Neural cell (in vitro differentiated cells): ENCODE data around the gene CNKSR1. TPM values are rescaled to one million over a fixed set of nuclear protein-coding genes. Genes with fewer than 3 reads are reported as not detected.

ENCODE experiments used
- H2AFZ ChIP-seq: fragments of 200-600, 300-800 bp; sonication (generic), shearing (Covaris generic); 2 replicates; pipeline ENCODE4 v1.6.0; 2014; ENCODE audit warnings: low read depth, mild to moderate bottlenecking, antibody characterized with exemption, low read length, moderate library complexity
- H3F3A ChIP-seq: fragments of 200-600 bp; shearing (Covaris generic); 2 replicates; pipeline ENCODE4 v1.6.1; 2016; ENCODE audit warnings: mild to moderate bottlenecking, moderate library complexity, mixed read lengths, antibody characterized with exemption, low read length; ENCODE audit not compliant: insufficient read depth, poor library complexity, severe bottlenecking
- H3K27ac ChIP-seq: fragments of 200-600, 300-800 bp; sonication (generic), shearing (Covaris generic); 2 replicates; pipeline ENCODE4 v1.5.1; 2014; ENCODE audit warnings: mild to moderate bottlenecking, low read length, moderate library complexity
- H3K27me3 ChIP-seq: fragments of 300-800, 200-600 bp; sonication (generic), shearing (Covaris generic); 2 replicates; pipeline ENCODE4 v1.6.0; 2014; ENCODE audit warnings: mild to moderate bottlenecking, low read depth, low read length, moderate library complexity; ENCODE audit not compliant: insufficient read depth
- H3K36me3 ChIP-seq: fragments of 300-800, 200-600 bp; sonication (generic), shearing (Covaris generic); 2 replicates; pipeline ENCODE4 v1.5.1; 2014; ENCODE audit warnings: mild to moderate bottlenecking, antibody characterized with exemption, low read length, moderate library complexity; ENCODE audit not compliant: insufficient read depth
- H3K4me2 ChIP-seq: fragments of 300-800, 200-600 bp; sonication (generic), shearing (Covaris generic); 2 replicates; pipeline ENCODE4 v1.6.0; 2014; ENCODE audit warnings: mild to moderate bottlenecking, low read length
- H3K4me3 ChIP-seq: fragments of 300-800, 200-600 bp; sonication (generic), shearing (Covaris generic); 2 replicates; pipeline ENCODE4 v1.5.1; 2014; ENCODE audit warnings: mild to moderate bottlenecking, low read length, moderate library complexity
- H3K79me2 ChIP-seq: fragments of 200-600 bp; shearing (Covaris generic); replicated peaks from 2 replicates; pipeline ENCODE4 v1.6.0; 2014; ENCODE audit warnings: mild to moderate bottlenecking, low read length, moderate library complexity; ENCODE audit not compliant: insufficient read depth
- H3K9ac ChIP-seq: fragments of 300-800, 200-600 bp; sonication (generic), shearing (Covaris generic); 2 replicates; pipeline ENCODE4 v1.6.1; 2016; ENCODE audit warnings: mild to moderate bottlenecking, low read length, mixed read lengths
- H3K9me2 ChIP-seq: fragments of 200-600 bp; shearing (Covaris generic); 2 replicates; pipeline ENCODE4 v1.6.1; 2016; ENCODE audit warnings: mild to moderate bottlenecking, low read length, mixed read lengths; ENCODE audit not compliant: insufficient read depth
- H3K9me3 ChIP-seq: fragments of 200-600, 300-800 bp; sonication (generic), shearing (Covaris generic); 2 replicates; pipeline ENCODE4 v1.6.1; 2016; ENCODE audit warnings: mild to moderate bottlenecking, mixed run types, low read length, moderate library complexity, mixed read lengths
- H4K20me1 ChIP-seq: fragments of 200-600 bp; shearing (Covaris generic); 2 replicates; pipeline ENCODE4 v1.6.1; 2016; ENCODE audit warnings: mild to moderate bottlenecking, mixed run types; ENCODE audit not compliant: insufficient read depth
- EP300 ChIP-seq: fragments of 450-650 bp; conservative IDR thresholded peaks from 2 replicates; pipeline ENCODE4 v1.6.1; 2014; ENCODE audit warnings: antibody characterized with exemption, mild to moderate bottlenecking, moderate library complexity; ENCODE audit not compliant: poor library complexity, severe bottlenecking
- EZH2 ChIP-seq: fragments of 200-600, 300-800 bp; shearing (Covaris generic), sonication (generic); IDR thresholded peaks from 2 replicates; pipeline ENCODE4 v1.6.1; 2014; ENCODE audit warnings: antibody characterized with exemption, low read length, borderline replicate concordance, mild to moderate bottlenecking; ENCODE audit not compliant: insufficient read depth, poor library complexity, severe bottlenecking
- MXI1 ChIP-seq: fragments of 450-650 bp; conservative IDR thresholded peaks from 2 replicates; pipeline ENCODE4 v1.6.1; 2014; ENCODE audit warnings: antibody characterized with exemption, mild to moderate bottlenecking; ENCODE audit not compliant: poor library complexity, severe bottlenecking
- POLR2AphosphoS5 ChIP-seq: IDR thresholded peaks from 2 replicates; pipeline ENCODE4 v1.6.1; 2012
- RAD21 ChIP-seq: fragments of 450-650 bp; conservative IDR thresholded peaks from 2 replicates; pipeline ENCODE4 v1.6.1; 2014; ENCODE audit warnings: antibody characterized with exemption, mild to moderate bottlenecking, moderate library complexity
- TAF1 ChIP-seq: IDR thresholded peaks from 2 replicates; pipeline ENCODE4 v1.6.1; 2012; ENCODE audit warnings: low read depth
- polyA minus RNA-seq: library from RNA; depleted of rRNA, polyadenylated mRNA; stranded (reverse); fragments of >200 nt; gene quantifications from 2 replicates; pipeline ENCODE4 v1.2.3, GENCODE V29; 2014
- polyA plus RNA-seq: library from polyadenylated mRNA; depleted of rRNA; stranded (reverse); fragments of >200 nt; gene quantifications from 2 replicates; pipeline ENCODE4 v1.2.3, GENCODE V29; 2014
- TF ChIP-seq, protein P1 (sequence below): IDR thresholded peaks from 2 replicates; pipeline ENCODE4 v1.6.1; 2012; ENCODE audit warnings: borderline replicate concordance

Gene CNKSR1
- polyA plus RNA-seq = 2.2 and 7.8 TPM in 2 replicates
- 2.9 and 3.2 TPM in 2 replicates for polyA minus RNA-seq

DNA sequence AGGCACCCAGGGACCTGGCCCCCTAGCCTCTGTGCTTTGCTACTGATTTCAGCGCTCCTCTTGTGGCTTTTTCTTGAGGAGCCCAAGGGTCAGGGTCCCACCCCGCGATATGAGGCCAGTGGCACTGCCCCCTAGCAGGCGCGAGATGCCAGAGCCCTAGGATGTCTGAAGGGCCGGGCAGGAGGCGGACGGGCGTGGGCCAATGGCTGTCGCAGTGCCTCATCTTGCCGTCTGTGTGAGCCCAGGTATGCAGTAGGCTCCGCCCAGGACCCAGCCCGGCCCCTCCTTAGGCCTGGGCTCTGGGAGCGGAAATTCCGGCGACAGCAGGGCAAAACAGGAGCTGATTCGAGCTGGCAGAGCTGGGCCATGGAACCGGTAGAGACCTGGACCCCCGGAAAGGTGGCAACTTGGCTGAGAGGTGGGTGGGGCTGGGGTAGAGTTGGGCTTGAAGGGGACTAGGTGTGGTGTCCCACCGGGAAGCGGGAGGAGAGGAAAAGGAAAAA is at the start of gene CNKSR1:
CNKSR1 (plus strand) TSS at position 310 of the 503 bp plus-strand sequence; CDS start at position 367, 57 bp downstream.
- Histone ChIP-seq H3K36me3 (no peaks in the 10 kb centered on the region), H4K20me1 (no peaks in the 10 kb centered on the region), H3K27me3 (no peaks in the 10 kb centered on the region), H3F3A (no peaks in the 10 kb centered on the region), H3K27ac (no peak within 1 kb of the TSS), H3K9me2 (no peaks in the 10 kb centered on the region), H3K4me2 (no peak within 1 kb of the TSS), H3K4me3 (no peak within 1 kb of the TSS), H3K9me3 (no peaks in the 10 kb centered on the region), H3K79me2 (no peaks in the 10 kb centered on the region), H3K9ac (no peak within 1 kb of the TSS), H2AFZ (no peak within 1 kb of the TSS)
- TF ChIP-seq MXI1 = no peak
- TF ChIP-seq EP300 = no peak
- no peak for TF ChIP-seq EZH2
- TF ChIP-seq, protein P1, sequence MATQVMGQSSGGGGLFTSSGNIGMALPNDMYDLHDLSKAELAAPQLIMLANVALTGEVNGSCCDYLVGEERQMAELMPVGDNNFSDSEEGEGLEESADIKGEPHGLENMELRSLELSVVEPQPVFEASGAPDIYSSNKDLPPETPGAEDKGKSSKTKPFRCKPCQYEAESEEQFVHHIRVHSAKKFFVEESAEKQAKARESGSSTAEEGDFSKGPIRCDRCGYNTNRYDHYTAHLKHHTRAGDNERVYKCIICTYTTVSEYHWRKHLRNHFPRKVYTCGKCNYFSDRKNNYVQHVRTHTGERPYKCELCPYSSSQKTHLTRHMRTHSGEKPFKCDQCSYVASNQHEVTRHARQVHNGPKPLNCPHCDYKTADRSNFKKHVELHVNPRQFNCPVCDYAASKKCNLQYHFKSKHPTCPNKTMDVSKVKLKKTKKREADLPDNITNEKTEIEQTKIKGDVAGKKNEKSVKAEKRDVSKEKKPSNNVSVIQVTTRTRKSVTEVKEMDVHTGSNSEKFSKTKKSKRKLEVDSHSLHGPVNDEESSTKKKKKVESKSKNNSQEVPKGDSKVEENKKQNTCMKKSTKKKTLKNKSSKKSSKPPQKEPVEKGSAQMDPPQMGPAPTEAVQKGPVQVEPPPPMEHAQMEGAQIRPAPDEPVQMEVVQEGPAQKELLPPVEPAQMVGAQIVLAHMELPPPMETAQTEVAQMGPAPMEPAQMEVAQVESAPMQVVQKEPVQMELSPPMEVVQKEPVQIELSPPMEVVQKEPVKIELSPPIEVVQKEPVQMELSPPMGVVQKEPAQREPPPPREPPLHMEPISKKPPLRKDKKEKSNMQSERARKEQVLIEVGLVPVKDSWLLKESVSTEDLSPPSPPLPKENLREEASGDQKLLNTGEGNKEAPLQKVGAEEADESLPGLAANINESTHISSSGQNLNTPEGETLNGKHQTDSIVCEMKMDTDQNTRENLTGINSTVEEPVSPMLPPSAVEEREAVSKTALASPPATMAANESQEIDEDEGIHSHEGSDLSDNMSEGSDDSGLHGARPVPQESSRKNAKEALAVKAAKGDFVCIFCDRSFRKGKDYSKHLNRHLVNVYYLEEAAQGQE = no peak
- TF ChIP-seq TAF1 = no peak

GRCh38 chr1:26129778-26130177 is 47.5 kb upstream of the CNKSR1 start:
- TF ChIP-seq POLR2AphosphoS5 (no peak), TAF1 (no peak)

DNA sequence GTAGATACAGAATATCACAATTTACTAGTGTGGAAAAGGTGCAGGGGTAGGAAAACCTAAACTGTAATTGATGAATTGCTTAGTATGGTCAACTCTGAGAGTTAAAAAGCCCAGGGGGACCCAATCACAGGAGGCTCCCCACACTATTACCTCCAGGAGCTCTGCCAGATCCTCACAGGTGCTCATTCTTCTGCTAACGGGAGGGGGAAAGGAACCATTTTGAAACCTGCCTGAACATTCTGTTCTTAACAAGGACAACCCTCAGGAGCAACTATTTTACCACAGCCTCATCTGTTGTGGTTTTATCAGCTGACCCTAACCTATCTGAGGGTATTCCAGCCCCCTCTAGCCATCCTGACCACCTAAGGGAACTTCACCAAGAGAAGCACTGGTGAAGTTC is 46.6 kb upstream of the CNKSR1 start:
- Histone ChIP-seq H3F3A (no peaks in the 10 kb centered on the region), H3K36me3 (no peaks in the 10 kb centered on the region), H3K9ac (no peak overlapping the region), H3K79me2 (no peaks in the 10 kb centered on the region), H3K9me2 (no peaks in the 10 kb centered on the region), H4K20me1 (no peaks in the 10 kb centered on the region), H3K4me2 (no peak overlapping the region), H3K4me3 (no peak overlapping the region), H3K27me3 (no peaks in the 10 kb centered on the region), H3K9me3 (no peaks in the 10 kb centered on the region), H2AFZ (no peak overlapping the region), H3K27ac (no peak overlapping the region)
- TF ChIP-seq, protein P1 = no peak
- TF ChIP-seq MXI1 (no peak), POLR2AphosphoS5 (no peak), RAD21 (no peak)

More at GRCh38 chr1:26129778-26130177, 47.5 kb upstream of the CNKSR1 start:
- H3K4me3 ChIP-seq = no peak overlapping the region
- H2AFZ ChIP-seq = no peak overlapping the region
- no peaks in the 10 kb centered on the region for H3K79me2 ChIP-seq
- H3K9me3 ChIP-seq = no peaks in the 10 kb centered on the region
- H4K20me1 ChIP-seq = no peaks in the 10 kb centered on the region
- H3K4me2 ChIP-seq = no peak overlapping the region
- H3K27ac ChIP-seq = no peak overlapping the region
- H3F3A ChIP-seq = no peaks in the 10 kb centered on the region
- no peak overlapping the region for H3K9ac ChIP-seq
- no peaks in the 10 kb centered on the region for H3K27me3 ChIP-seq
- no peaks in the 10 kb centered on the region for H3K36me3 ChIP-seq
- no peaks in the 10 kb centered on the region for H3K9me2 ChIP-seq
